Thyroid gland (tissue), 4 donors: ENCODE measurements around the gene SEC22B. TPM values are rescaled to one million over a fixed set of nuclear protein-coding genes. Genes with fewer than 3 reads are reported as not detected.
"Not testable (repeated sequence)": the region's sequence is repeated elsewhere in the genome, so short reads cannot be mapped to it uniquely, and the experiment has no call there.

Experiments
- DNase-seq, 2 donors: peaks; one replicate each; pipeline ENCODE4 v3.0.0-alpha.2; 2019
- H3K27ac ChIP-seq, 3 donors: fragments of 200-600 bp; sonication (generic); 1 replicate in 2 of 3; 2 replicates in 1 of 3; pipeline ENCODE4 v1.5.1; 2016 to 2019; ENCODE audit warnings: mild to moderate bottlenecking in 1 of 3, moderate library complexity in 1 of 3
- H3K27me3 ChIP-seq: fragments of 200-600 bp; sonication (generic); one replicate; pipeline ENCODE4 v1.5.1; 2019
- H3K36me3 ChIP-seq, 2 donors: fragments of 200-600 bp; sonication (generic); one replicate each; pipeline ENCODE4 v1.5.1; 2016 to 2019
- H3K4me1 ChIP-seq, 2 donors: fragments of 200-600 bp; sonication (generic); one replicate each; pipeline ENCODE4 v1.5.1; 2017 to 2019
- H3K4me3 ChIP-seq, 3 donors: fragments of 200-600 bp; sonication (generic); replicated peaks in 1 of 3; 1 replicate in 2 of 3; 2 replicates in 1 of 3; pipeline ENCODE4 v1.5.1; 2016; ENCODE audit warnings: mild to moderate bottlenecking in 1 of 3
- H3K9me3 ChIP-seq: fragments of 200-600 bp; sonication (generic); one replicate; pipeline ENCODE4 v1.5.1; 2017
- POLR2A ChIP-seq, 2 donors: fragments of 450-650 bp; IDR thresholded peaks; one replicate each; pipeline ENCODE4 v1.6.1; 2017; ENCODE audit warnings: antibody characterized with exemption in 2 of 2, mild to moderate bottlenecking in 2 of 2, moderate library complexity in 1 of 2
- WGBS, 2 donors: methylation state at CpG; one replicate each; pipeline ENCODE4 v1.1.5; 2017; 5-methylcytosine and 5-hydroxymethylcytosine counted together
- intact Hi-C: fragments of 100-400 bp; cut with DNase I; formaldehyde crosslinking; loops from one replicate; pipeline ENCODE4 v1.15.1; 2023
- total RNA-seq, 4 donors: library from RNA; depleted of rRNA; stranded (reverse); fragments of >200 nt; gene quantifications; one replicate each; pipeline ENCODE4 v1.2.3, GENCODE V29; 2016
- TF ChIP-seq, protein P1 (sequence below), 6 experiments: fragments of 200-600 bp in 3 of 6; fragments of 450-650 bp in 3 of 6; sonication (generic) in 3 of 6; IDR thresholded peaks; one replicate each; pipeline ENCODE4 v1.5.1; 2016 to 2019; ENCODE audit warnings: antibody characterized with exemption in 6 of 6, mild to moderate bottlenecking in 2 of 6, inconsistent platforms in 1 of 6, moderate library complexity in 1 of 6

Gene SEC22B
- total RNA-seq, 4 donors from 2014 or later, result 36.9 to 49.5 (median 44.9) TPM

DNA sequence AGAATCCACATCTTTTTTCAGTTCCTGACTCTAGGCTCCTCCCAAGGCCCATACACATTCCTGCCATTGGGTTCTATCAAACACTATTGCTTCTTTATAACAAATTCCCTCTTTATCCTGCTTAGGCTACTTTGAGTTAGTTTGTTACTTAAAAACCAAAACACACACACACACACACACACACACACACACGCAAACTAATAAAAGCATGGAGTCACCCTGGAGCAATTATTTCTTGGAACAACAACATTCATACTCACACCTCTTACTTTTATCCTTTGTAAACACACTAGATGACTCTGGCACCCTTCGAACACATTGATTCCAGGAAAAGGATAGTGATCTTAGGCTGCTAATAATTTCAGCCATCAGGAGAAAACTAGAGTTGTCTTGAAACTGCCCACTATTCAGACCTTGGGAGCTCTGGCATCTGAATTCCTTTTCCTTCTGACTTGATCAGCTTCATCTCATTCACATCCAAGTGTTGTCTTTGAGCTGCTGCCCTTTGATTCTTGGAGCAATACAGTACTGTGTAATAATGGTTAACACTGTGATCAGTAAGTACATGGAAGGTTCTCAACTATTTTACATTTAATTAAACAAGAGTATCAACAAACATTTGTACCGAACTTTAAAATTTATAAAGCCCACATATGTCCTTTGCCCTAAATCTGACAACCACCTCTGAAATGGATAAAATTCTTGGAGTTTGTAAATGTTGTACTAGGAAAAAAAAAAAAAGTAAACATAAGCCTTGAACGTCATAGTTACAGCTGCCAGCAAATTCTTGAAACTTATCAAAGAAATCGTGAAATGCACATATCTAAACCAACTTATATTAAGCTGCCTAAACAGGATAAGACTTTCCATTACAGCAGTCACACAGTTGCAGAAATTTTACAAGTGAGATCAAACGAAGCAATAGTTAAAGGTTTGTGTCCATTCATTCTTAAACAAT lies 2.8 kb upstream of the SEC22B start:
- H3K9me3 ChIP-seq, result no peaks in the 10 kb centered on the region
- no peak overlapping the region for H3K4me3 ChIP-seq
- no peaks in the 10 kb centered on the region for H3K36me3 ChIP-seq
- peaks cover 0 to 7% of the 10 kb centered on the region in 2 donors for H3K4me1 ChIP-seq
- TF ChIP-seq, protein P1, sequence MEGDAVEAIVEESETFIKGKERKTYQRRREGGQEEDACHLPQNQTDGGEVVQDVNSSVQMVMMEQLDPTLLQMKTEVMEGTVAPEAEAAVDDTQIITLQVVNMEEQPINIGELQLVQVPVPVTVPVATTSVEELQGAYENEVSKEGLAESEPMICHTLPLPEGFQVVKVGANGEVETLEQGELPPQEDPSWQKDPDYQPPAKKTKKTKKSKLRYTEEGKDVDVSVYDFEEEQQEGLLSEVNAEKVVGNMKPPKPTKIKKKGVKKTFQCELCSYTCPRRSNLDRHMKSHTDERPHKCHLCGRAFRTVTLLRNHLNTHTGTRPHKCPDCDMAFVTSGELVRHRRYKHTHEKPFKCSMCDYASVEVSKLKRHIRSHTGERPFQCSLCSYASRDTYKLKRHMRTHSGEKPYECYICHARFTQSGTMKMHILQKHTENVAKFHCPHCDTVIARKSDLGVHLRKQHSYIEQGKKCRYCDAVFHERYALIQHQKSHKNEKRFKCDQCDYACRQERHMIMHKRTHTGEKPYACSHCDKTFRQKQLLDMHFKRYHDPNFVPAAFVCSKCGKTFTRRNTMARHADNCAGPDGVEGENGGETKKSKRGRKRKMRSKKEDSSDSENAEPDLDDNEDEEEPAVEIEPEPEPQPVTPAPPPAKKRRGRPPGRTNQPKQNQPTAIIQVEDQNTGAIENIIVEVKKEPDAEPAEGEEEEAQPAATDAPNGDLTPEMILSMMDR (IDR thresholded peaks at IDR 0.05), result no peak
- no peak for TF ChIP-seq POLR2A (IDR thresholded peaks at IDR 0.05)
- WGBS, 2 donors, result 44 to 45% methylated on average over 6 of the region's 6 CpGs
- H3K27ac ChIP-seq, result peak overlapping the region; percentile 66 to 85 (median 82)
- DNase-seq, result no peak
- intact Hi-C loops, result no loop called here
- H3K27me3 ChIP-seq, result no peaks in the 10 kb centered on the region

DNA sequence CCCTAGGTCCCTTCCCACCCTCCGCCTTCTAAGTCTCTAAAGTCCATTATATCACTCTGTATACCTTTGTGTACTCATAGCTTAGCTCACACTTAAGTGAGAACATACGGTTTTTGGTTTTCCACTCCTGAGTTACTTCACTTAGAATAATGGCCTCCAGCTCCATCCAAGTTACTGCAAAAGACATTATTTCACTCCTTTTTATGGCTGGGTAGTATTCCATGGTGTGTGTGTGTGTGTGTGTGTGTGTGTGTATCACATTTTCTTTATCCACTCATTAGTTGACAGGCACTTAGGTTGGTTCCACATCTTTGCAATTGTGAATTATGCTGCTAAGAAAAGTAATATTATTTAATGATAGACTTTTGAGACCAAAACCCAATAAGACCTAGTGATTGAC lies 1.7 kb upstream of the SEC22B start:
- H3K27me3 ChIP-seq, intact Hi-C loops, H3K36me3 ChIP-seq, DNase-seq, H3K4me1 ChIP-seq, H3K27ac ChIP-seq, H3K4me3 ChIP-seq, H3K9me3 ChIP-seq: not testable (repeated sequence)
- 95 to 97% methylated on average over 2 of the region's 2 CpGs for WGBS, 2 donors

DNA sequence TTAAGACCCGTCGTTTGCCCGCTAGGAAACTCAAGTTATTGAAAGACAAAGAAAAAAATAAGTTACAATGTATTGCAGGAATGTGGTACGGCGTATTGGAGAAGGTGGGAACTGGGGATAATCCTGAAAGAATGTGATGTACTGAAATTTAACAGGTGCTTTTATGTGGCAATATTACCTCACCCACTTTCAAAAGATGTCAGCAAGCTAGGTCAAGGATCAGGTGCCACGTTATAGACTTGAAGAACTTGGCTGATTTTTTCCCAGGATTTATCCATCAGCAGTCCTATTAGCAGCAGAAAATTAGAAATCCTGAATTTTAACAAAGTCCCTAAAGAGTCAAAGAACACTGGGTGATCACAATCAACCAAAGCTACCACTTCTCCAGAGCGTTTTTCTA lies 632 bp downstream of the SEC22B start:
- H3K36me3 ChIP-seq, H3K9me3 ChIP-seq, DNase-seq, H3K4me1 ChIP-seq, intact Hi-C loops, H3K27me3 ChIP-seq: not testable (repeated sequence)
- 4 to 5% methylated on average over 7 of the region's 7 CpGs for WGBS, 2 donors
- peak overlapping the region; percentile 17 to 80 (median 62) for H3K4me3 ChIP-seq
- peak overlapping the region; percentile 68 to 88 (median 85) for H3K27ac ChIP-seq

DNA sequence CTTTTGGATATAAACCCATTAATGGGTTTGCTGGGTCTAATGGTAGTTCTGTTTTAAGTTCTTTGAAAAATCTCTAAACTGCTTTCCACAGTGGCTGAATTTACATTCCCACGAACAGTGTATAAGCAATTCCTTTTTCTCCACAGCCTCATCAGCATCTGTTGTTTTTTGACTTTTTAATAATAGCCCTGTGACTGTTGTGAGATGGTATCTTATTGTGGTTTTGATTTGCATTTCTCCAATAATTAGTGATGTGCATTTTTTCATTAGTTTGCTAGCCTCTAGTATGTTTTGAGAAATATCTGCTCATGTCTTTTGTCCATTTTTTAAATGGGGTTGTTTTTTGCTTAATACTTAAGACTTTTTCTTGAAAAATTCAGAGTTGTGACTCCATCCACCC lies 11.6 kb downstream of the SEC22B start:
- H3K36me3 ChIP-seq, intact Hi-C loops, H3K27me3 ChIP-seq, H3K4me3 ChIP-seq, DNase-seq, H3K27ac ChIP-seq, H3K4me1 ChIP-seq, H3K9me3 ChIP-seq: not testable (repeated sequence)
- WGBS, 2 donors, result 95 to 100% methylated on average over 1 of the region's 1 CpG

DNA sequence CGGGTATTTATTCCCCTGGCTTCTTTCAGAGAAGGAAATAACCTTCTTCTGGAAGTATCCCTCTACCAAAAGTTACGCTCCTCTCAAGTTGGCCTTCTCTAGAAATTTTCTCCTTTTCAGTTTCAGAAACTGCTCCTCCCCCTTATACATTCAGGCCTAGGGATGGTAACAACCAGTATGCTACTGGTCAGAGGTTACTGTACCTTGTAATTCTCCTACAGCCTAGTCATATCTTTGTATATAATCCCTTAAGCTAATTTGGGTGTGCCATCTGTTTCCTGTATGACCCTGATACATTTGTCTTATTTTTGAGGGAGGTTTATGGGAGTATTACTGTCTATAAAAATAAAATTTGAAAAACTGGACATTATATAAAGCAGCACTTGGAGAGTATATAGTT lies 14.3 kb downstream of the SEC22B start:
- H3K4me3 ChIP-seq, intact Hi-C loops, DNase-seq, H3K4me1 ChIP-seq, H3K9me3 ChIP-seq, H3K27ac ChIP-seq, H3K27me3 ChIP-seq, H3K36me3 ChIP-seq: not testable (repeated sequence)
- WGBS, 2 donors, result 80 to 91% methylated on average over 1 of the region's 2 CpGs

DNA sequence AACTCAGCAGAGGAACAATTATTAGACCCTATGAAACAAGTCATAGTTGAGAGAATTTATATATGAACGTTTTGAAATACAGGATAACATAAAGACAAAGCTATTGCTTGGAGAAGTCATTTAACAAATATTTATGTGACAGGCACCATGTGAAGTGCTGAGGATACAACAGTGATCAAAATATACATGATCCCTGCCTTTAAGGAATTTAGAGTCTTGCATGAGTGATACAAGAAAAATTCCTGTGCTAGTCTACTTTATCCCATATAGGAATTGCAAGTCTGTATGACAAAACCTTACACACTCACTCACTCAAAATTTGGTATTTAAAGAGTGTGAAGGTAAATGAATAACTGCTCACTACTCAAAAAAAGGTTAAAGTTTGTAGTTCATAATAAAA lies 17.8 kb downstream of the SEC22B start:
- DNase-seq, H3K4me1 ChIP-seq, H3K27me3 ChIP-seq, H3K9me3 ChIP-seq, H3K27ac ChIP-seq, H3K4me3 ChIP-seq, H3K36me3 ChIP-seq, intact Hi-C loops: not testable (repeated sequence)
- no CpG with 5 or more reads among the region's 1 CpG for WGBS, 2 donors

DNA sequence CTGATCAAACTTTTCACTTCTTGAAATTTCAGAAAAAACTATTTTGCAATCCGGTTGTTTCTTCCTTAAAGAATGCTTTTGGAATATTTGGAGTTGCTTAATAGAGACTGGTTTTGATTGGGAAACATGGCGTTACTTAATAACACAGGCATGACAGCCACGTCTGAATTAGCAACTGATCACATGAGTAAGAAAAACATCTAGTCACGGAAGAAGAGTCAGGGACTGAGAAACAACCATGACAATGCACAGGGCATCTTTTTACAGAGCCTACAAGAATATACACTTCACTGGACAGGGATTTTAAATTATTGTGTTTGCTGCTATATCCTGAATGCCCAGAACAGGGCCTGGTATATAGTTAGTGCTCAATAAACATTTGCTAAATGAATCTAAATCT lies 18.2 kb downstream of the SEC22B start:
- intact Hi-C loops, H3K27ac ChIP-seq: not testable (repeated sequence)

DNA sequence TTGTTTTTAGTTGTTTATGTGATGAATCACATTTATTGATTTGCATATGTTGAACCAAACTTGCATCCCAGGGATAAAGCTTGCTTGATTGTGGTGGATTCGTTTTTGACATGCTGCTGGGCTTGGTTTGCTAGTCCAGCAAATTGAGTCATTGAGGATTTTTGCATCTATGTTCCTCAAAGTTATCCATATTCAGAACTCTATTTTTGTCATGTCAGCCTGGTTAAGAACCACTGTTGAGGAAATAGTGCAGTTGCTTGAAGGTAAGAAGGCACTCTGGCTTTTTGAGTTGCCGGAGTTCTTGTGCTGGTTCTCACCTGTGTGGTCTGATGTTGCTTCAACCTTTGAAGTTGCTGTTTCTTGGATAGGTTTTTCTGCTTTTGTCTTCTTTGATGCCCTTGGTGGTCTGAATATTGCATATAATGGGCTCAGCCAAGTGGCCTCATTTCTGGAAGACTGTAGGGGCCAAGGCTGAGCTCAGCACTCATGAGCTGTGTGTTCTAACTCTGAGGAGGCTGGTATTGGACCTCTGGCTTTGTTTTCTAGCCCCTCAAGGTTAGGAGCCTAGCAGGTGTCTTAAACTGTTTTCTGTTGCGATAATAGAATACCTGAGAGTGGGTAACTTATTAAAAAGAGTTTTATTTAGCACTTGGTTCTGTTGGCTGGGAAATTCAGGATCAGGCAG lies 26.0 kb downstream of the SEC22B start:
- WGBS, 2 donors, result 75 to 100% methylated on average over 1 of the region's 3 CpGs
- H3K4me1 ChIP-seq, H3K27me3 ChIP-seq, DNase-seq, H3K9me3 ChIP-seq, intact Hi-C loops, H3K27ac ChIP-seq, H3K4me3 ChIP-seq, H3K36me3 ChIP-seq: not testable (repeated sequence)

More for the DNA sequence above, 18.2 kb downstream of the SEC22B start:
- H3K4me1 ChIP-seq, H3K9me3 ChIP-seq, H3K4me3 ChIP-seq, H3K27me3 ChIP-seq, H3K36me3 ChIP-seq, DNase-seq: not testable (repeated sequence)
- 100% methylated on average over 1 of the region's 4 CpGs; no CpG with 5 or more reads in 1 of the 2 donors for WGBS, 2 donors

DNA sequence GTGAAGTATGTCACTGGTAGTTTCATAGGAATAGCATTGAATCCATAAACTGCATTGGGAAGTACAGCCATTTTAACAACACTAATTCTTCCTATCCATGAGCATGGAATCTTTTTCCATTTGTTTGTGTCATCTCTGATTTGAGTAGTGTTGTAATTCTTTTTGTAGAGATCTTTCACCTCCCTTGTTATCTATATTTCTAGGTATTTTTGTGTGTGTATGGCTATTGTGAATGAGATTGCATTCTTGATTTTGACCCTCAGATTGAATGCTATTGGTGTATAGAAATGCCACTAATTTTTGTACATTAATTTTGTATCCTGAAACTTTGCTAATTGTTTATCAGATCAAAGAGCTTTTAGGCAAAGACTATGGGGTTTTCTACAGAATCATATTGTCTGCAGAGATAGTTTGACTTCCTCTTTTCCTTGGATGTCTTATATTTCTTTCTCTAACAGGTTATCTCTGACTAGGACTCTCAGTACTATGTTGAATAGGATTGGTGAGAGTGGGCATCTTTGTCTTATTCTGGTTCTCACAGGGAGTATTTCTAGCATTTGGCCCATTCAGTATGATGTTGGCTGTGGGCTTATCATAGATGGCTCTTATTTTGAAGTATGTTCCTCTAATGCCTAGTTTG lies 26.8 kb downstream of the SEC22B start:
- H3K4me1 ChIP-seq, H3K9me3 ChIP-seq, DNase-seq, H3K27ac ChIP-seq, intact Hi-C loops, H3K36me3 ChIP-seq, H3K27me3 ChIP-seq, H3K4me3 ChIP-seq: not testable (repeated sequence)

DNA sequence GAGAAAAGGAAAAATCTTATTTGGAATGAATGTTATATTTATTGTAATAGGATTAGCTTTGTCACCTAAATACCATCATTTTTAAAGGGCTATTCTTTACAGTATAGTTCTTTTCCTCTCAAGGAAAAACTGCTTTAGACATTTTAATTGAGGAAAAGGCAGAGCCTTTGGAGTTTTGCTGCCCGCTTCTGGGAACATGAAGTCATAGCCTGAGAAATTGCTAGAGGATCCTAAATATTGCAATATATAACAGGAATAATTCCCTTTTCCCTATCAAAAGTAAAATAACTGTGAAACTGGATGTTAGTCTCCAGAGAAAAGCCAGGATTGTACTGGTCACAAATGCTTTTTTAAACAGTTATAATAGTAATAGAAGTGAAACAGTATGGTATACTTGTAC lies 30.5 kb downstream of the SEC22B start:
- H3K27ac ChIP-seq, H3K9me3 ChIP-seq, DNase-seq, H3K4me3 ChIP-seq, H3K4me1 ChIP-seq, intact Hi-C loops, H3K27me3 ChIP-seq, H3K36me3 ChIP-seq: not testable (repeated sequence)
- WGBS, 2 donors, result 0% methylated on average over 1 of the region's 1 CpG; no CpG with 5 or more reads in 1 of the 2 donors

DNA sequence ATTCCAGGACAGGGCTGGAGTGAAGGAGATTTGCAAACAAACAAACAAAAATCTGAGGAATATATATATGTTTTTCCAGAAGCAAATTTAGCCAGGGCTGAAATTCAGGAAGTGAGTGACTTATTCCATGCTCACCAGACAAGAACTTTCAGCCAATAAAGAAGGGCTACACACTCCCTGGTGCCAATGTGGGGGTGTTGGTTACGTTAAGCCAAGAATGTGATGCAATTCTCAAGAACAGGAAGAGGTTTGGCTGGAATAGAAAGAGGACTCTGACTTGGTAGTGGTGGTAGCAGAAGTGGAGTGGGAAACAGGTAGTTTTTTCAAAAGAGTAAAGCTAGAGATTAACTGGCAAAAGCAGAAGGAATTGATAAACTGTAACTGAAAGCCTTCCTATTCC lies 31.7 kb downstream of the SEC22B start:
- H3K27ac ChIP-seq, H3K27me3 ChIP-seq, H3K9me3 ChIP-seq, intact Hi-C loops, DNase-seq, H3K36me3 ChIP-seq, H3K4me1 ChIP-seq, H3K4me3 ChIP-seq: not testable (repeated sequence)
- WGBS, 2 donors, result no CpG with 5 or more reads among the region's 1 CpG
